Nephron progenitor cell (in vitro differentiated cells): ENCODE measurements around the gene LRRC40.

ENCODE experiments used
- DNase-seq: peaks from one replicate; pipeline ENCODE4 v3.0.0; 2021
- H3K27ac Mint-ChIP-seq: 2 replicates; pipeline ENCODE4 v1.8.0; 2021; ENCODE audit warnings: mild to moderate bottlenecking, moderate library complexity, mixed read lengths
- H3K27me3 Mint-ChIP-seq: 2 replicates; pipeline ENCODE4 v1.8.0; 2021; ENCODE audit warnings: mild to moderate bottlenecking, low read depth, mixed read lengths; ENCODE audit not compliant: poor library complexity
- H3K36me3 Mint-ChIP-seq: 2 replicates; pipeline ENCODE4 v1.8.0; 2021; ENCODE audit warnings: low read depth, mixed read lengths
- H3K4me1 Mint-ChIP-seq: 2 replicates; pipeline ENCODE4 v1.8.0; 2021; ENCODE audit warnings: mixed read lengths
- H3K4me3 Mint-ChIP-seq: 2 replicates; pipeline ENCODE4 v1.8.0; 2021; ENCODE audit warnings: mild to moderate bottlenecking, moderate library complexity, mixed read lengths
- H3K9me3 Mint-ChIP-seq: 2 replicates; pipeline ENCODE4 v1.8.0; 2021; ENCODE audit warnings: mild to moderate bottlenecking, moderate library complexity, mixed read lengths
- TF ChIP-seq, protein P1 (sequence below): fragments of 200-600 bp; sonication (generic); IDR thresholded peaks from 2 replicates; pipeline ENCODE4 v1.5.0; 2021; ENCODE audit warnings: antibody characterized with exemption

The LRRC40 gene

GRCh38 chr1:70117046-70117445, 88.3 kb downstream of the LRRC40 start:
- H3K27me3 Mint-ChIP-seq: peaks cover 9% of the 10 kb centered on the region
- DNase-seq: no peak
- H3K9me3 Mint-ChIP-seq: no peaks in the 10 kb centered on the region
- no peaks in the 10 kb centered on the region for H3K4me1 Mint-ChIP-seq
- TF ChIP-seq, protein P1, sequence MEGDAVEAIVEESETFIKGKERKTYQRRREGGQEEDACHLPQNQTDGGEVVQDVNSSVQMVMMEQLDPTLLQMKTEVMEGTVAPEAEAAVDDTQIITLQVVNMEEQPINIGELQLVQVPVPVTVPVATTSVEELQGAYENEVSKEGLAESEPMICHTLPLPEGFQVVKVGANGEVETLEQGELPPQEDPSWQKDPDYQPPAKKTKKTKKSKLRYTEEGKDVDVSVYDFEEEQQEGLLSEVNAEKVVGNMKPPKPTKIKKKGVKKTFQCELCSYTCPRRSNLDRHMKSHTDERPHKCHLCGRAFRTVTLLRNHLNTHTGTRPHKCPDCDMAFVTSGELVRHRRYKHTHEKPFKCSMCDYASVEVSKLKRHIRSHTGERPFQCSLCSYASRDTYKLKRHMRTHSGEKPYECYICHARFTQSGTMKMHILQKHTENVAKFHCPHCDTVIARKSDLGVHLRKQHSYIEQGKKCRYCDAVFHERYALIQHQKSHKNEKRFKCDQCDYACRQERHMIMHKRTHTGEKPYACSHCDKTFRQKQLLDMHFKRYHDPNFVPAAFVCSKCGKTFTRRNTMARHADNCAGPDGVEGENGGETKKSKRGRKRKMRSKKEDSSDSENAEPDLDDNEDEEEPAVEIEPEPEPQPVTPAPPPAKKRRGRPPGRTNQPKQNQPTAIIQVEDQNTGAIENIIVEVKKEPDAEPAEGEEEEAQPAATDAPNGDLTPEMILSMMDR: no peak
- no peak overlapping the region for H3K4me3 Mint-ChIP-seq
- no peak overlapping the region for H3K27ac Mint-ChIP-seq
- no peaks in the 10 kb centered on the region for H3K36me3 Mint-ChIP-seq

DNA sequence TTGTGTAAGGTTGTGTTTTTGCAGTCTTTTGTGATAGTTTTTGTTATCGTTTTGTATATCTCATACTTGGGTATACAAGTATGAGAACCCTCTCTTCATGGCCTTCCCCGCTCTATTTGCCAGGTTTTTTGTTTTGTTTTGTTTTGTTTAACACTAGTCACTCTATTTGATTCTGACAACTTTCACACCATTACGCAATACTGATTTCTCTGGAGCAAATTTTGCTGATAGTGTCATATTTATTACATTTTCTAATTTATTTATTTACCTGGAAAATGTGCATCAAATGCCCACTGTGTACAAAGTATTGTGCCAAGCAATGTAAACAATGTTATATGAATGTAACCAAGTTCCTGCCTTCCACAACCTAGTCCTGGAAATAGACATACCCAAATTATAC, 90.1 kb downstream of the LRRC40 start:
- Mint-ChIP-seq H3K27me3 (peaks cover 9% of the 10 kb centered on the region), H3K4me1 (no peaks in the 10 kb centered on the region), H3K4me3 (no peak overlapping the region), H3K9me3 (no peaks in the 10 kb centered on the region), H3K27ac (no peak overlapping the region), H3K36me3 (no peaks in the 10 kb centered on the region)
- TF ChIP-seq, protein P1: no peak
- no peak for DNase-seq

- no peaks in the 10 kb centered on the region for H3K4me1 Mint-ChIP-seq
- no peak overlapping the region for H3K4me3 Mint-ChIP-seq
- peaks cover 3% of the 10 kb centered on the region for H3K27me3 Mint-ChIP-seq
- H3K36me3 Mint-ChIP-seq: no peaks in the 10 kb centered on the region
- TF ChIP-seq, protein P1: no peak
- no peak overlapping the region for H3K27ac Mint-ChIP-seq
- DNase-seq: no peak
- no peaks in the 10 kb centered on the region for H3K9me3 Mint-ChIP-seq
These were observed 92.5 kb downstream of the LRRC40 start for GRCh38 chr1:70112838-70113237.

GRCh38 chr1:70109241-70109640, 96.1 kb downstream of the LRRC40 start:
- H3K4me1 Mint-ChIP-seq: no peaks in the 10 kb centered on the region
- H3K36me3 Mint-ChIP-seq: no peaks in the 10 kb centered on the region
- H3K9me3 Mint-ChIP-seq: no peaks in the 10 kb centered on the region
- H3K27ac Mint-ChIP-seq: no peak overlapping the region
- no peak overlapping the region for H3K4me3 Mint-ChIP-seq
- DNase-seq: no peak
- TF ChIP-seq, protein P1: no peak
- peaks cover 3% of the 10 kb centered on the region for H3K27me3 Mint-ChIP-seq

GRCh38 chr1:70103770-70104169, 101.6 kb downstream of the LRRC40 start:
- DNase-seq: no peak
- TF ChIP-seq, protein P1: no peak
- H3K9me3 Mint-ChIP-seq: no peaks in the 10 kb centered on the region
- no peak overlapping the region for H3K4me3 Mint-ChIP-seq
- no peaks in the 10 kb centered on the region for H3K4me1 Mint-ChIP-seq
- no peak overlapping the region for H3K27ac Mint-ChIP-seq
- no peaks in the 10 kb centered on the region for H3K36me3 Mint-ChIP-seq
- no peaks in the 10 kb centered on the region for H3K27me3 Mint-ChIP-seq

- H3K27ac Mint-ChIP-seq: no peak overlapping the region
- no peak for DNase-seq
- no peaks in the 10 kb centered on the region for H3K27me3 Mint-ChIP-seq
- H3K4me1 Mint-ChIP-seq: no peaks in the 10 kb centered on the region
- no peak overlapping the region for H3K4me3 Mint-ChIP-seq
- TF ChIP-seq, protein P1: no peak
- H3K36me3 Mint-ChIP-seq: no peaks in the 10 kb centered on the region
- no peaks in the 10 kb centered on the region for H3K9me3 Mint-ChIP-seq
These were observed 103.6 kb downstream of the LRRC40 start for GRCh38 chr1:70101774-70102173.
